H1 (cell line): ENCODE data around the gene NME7. TPM values are rescaled to one million over a fixed set of nuclear protein-coding genes. Genes with fewer than 3 reads are reported as not detected.

ENCODE experiments used
- ASH2L ChIP-seq: fragments of 200-600, 300-600 bp; sonication (generic); IDR thresholded peaks from one replicate; pipeline ENCODE4 v1.7.1; 2017; ENCODE audit warnings: low read length
- CEBPB ChIP-seq: IDR thresholded peaks from 2 replicates; pipeline ENCODE4 v1.6.1; 2012; ENCODE audit warnings: low read depth, low read length
- EP300 ChIP-seq, 2 experiments: IDR thresholded peaks; 1 replicate in 1 of 2; 2 replicates in 1 of 2; pipeline ENCODE4 v1.6.1; 2011 to 2012; ENCODE audit warnings: low read depth in 2 of 2, low read length in 2 of 2, mild to moderate bottlenecking in 2 of 2, borderline replicate concordance in 1 of 2, inconsistent platforms in 1 of 2, moderate library complexity in 1 of 2
- EZH2 ChIP-seq: fragments of 200-600 bp; sonication (generic); IDR thresholded peaks from 2 replicates; pipeline ENCODE4 v1.7.1; 2012; ENCODE audit warnings: low read depth, mild to moderate bottlenecking, moderate library complexity, low read length, inconsistent platforms; ENCODE audit not compliant: severe bottlenecking
- HDAC2 ChIP-seq, 2 experiments: fragments of 300-600 bp in 1 of 2; sonication (generic) in 1 of 2; IDR thresholded peaks; 2 replicates each; pipeline ENCODE4 v1.6.1; 2011 to 2012; ENCODE audit warnings: low read depth in 2 of 2, low read length in 2 of 2, mild to moderate bottlenecking in 2 of 2, moderate library complexity in 2 of 2, borderline replicate concordance in 1 of 2, inconsistent platforms in 1 of 2
- SP2 ChIP-seq: IDR thresholded peaks from 2 replicates; pipeline ENCODE4 v1.6.1; 2012; ENCODE audit warnings: mild to moderate bottlenecking, low read length, inconsistent platforms
- polyA plus RNA-seq, 7 experiments: library from polyadenylated mRNA; depleted of rRNA in 3 of 7; stranded (reverse) in 5 of 7; unstranded in 2 of 7; fragments of >200 nt in 5 of 7; fragments of 200-250 nt in 2 of 7; gene quantifications; 1 replicate in 5 of 7; 2 replicates in 1 of 7; 4 replicates in 1 of 7; pipeline versions ENCODE4 v1.2.1 to v1.2.3, GENCODE V29; 2011 to 2013; ENCODE audit warnings: missing spikeins in 2 of 7, mixed read lengths in 2 of 7
- total RNA-seq: library from RNA; stranded (reverse); fragmentation: NEBNext Ultra II Directional; extraction: Animal tissue kit (Norgen Biotek cat#: 25700); gene quantifications from 2 replicates; pipeline ENCODE4 v1.2.1, GENCODE V29; 2021
- TF ChIP-seq, protein P1 (sequence below): fragments of 300-600 bp; sonication (generic); IDR thresholded peaks from 2 replicates; pipeline ENCODE4 v1.7.1; 2012; ENCODE audit warnings: low read length, moderate library complexity, mild to moderate bottlenecking, inconsistent platforms; ENCODE audit not compliant: insufficient replicate concordance

Gene NME7
- total and polyA plus RNA-seq, 2 of the 8 experiments (the other 6 are each of a cell fraction or from before 2014, with no cell fraction given): 11.6 to 28.5 TPM

DNA sequence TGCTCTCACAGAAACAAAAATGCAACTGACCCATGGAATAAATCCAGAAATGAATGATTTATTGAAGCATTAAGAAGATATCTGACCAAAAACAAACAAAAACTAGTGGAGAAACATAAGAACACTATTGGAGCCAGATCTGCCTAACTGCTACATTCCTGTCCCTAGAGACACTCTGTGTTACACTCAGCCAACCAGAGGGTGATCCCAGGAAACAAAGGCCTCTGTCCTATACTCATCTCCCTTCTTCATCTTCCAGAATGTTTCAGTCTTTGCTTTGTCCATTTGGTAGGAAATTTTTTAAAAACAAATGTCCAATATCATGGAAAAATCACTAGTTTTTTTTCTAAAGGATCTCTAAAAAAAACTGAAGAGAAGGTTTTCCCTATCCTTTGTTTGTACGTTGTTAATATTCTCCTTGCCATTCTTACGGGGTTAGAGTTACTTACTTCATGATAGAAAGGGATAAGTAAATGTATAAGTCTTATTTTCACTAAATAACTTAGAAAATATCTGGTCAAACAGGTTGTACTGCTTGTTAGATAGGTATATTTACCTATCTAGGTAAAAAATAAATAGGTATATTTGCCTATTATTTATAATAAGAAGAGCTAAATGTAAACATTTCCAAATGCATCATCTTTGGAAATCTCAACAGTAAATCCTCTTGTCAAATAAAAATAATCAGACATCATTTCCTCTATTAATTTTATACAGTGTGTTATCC, 59.1 kb downstream of the NME7 start (continued):
- TF ChIP-seq, protein P1, sequence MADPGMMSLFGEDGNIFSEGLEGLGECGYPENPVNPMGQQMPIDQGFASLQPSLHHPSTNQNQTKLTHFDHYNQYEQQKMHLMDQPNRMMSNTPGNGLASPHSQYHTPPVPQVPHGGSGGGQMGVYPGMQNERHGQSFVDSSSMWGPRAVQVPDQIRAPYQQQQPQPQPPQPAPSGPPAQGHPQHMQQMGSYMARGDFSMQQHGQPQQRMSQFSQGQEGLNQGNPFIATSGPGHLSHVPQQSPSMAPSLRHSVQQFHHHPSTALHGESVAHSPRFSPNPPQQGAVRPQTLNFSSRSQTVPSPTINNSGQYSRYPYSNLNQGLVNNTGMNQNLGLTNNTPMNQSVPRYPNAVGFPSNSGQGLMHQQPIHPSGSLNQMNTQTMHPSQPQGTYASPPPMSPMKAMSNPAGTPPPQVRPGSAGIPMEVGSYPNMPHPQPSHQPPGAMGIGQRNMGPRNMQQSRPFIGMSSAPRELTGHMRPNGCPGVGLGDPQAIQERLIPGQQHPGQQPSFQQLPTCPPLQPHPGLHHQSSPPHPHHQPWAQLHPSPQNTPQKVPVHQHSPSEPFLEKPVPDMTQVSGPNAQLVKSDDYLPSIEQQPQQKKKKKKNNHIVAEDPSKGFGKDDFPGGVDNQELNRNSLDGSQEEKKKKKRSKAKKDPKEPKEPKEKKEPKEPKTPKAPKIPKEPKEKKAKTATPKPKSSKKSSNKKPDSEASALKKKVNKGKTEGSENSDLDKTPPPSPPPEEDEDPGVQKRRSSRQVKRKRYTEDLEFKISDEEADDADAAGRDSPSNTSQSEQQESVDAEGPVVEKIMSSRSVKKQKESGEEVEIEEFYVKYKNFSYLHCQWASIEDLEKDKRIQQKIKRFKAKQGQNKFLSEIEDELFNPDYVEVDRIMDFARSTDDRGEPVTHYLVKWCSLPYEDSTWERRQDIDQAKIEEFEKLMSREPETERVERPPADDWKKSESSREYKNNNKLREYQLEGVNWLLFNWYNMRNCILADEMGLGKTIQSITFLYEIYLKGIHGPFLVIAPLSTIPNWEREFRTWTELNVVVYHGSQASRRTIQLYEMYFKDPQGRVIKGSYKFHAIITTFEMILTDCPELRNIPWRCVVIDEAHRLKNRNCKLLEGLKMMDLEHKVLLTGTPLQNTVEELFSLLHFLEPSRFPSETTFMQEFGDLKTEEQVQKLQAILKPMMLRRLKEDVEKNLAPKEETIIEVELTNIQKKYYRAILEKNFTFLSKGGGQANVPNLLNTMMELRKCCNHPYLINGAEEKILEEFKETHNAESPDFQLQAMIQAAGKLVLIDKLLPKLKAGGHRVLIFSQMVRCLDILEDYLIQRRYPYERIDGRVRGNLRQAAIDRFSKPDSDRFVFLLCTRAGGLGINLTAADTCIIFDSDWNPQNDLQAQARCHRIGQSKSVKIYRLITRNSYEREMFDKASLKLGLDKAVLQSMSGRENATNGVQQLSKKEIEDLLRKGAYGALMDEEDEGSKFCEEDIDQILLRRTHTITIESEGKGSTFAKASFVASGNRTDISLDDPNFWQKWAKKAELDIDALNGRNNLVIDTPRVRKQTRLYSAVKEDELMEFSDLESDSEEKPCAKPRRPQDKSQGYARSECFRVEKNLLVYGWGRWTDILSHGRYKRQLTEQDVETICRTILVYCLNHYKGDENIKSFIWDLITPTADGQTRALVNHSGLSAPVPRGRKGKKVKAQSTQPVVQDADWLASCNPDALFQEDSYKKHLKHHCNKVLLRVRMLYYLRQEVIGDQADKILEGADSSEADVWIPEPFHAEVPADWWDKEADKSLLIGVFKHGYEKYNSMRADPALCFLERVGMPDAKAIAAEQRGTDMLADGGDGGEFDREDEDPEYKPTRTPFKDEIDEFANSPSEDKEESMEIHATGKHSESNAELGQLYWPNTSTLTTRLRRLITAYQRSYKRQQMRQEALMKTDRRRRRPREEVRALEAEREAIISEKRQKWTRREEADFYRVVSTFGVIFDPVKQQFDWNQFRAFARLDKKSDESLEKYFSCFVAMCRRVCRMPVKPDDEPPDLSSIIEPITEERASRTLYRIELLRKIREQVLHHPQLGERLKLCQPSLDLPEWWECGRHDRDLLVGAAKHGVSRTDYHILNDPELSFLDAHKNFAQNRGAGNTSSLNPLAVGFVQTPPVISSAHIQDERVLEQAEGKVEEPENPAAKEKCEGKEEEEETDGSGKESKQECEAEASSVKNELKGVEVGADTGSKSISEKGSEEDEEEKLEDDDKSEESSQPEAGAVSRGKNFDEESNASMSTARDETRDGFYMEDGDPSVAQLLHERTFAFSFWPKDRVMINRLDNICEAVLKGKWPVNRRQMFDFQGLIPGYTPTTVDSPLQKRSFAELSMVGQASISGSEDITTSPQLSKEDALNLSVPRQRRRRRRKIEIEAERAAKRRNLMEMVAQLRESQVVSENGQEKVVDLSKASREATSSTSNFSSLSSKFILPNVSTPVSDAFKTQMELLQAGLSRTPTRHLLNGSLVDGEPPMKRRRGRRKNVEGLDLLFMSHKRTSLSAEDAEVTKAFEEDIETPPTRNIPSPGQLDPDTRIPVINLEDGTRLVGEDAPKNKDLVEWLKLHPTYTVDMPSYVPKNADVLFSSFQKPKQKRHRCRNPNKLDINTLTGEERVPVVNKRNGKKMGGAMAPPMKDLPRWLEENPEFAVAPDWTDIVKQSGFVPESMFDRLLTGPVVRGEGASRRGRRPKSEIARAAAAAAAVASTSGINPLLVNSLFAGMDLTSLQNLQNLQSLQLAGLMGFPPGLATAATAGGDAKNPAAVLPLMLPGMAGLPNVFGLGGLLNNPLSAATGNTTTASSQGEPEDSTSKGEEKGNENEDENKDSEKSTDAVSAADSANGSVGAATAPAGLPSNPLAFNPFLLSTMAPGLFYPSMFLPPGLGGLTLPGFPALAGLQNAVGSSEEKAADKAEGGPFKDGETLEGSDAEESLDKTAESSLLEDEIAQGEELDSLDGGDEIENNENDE: no peak
- TF ChIP-seq EP300 (IDR thresholded peaks at IDR 0.05; ENCODE audit: borderline replicate concordance in 1 of 2, low read depth in 2 of 2, low read length in 2 of 2) (no peak), EZH2 (no peak), SP2 (no peak), HDAC2 (IDR thresholded peaks at IDR 0.05; ENCODE audit: borderline replicate concordance in 1 of 2, low read depth in 2 of 2, low read length in 2 of 2) (no peak), CEBPB (no peak), ASH2L (no peak)
